Osteoblast (primary cell): ENCODE results near the gene AFF1. TPM values are rescaled to one million over a fixed set of nuclear protein-coding genes. Genes with fewer than 3 reads are reported as not detected.
"Not testable (repeated sequence)": the region's sequence is repeated elsewhere in the genome, so short reads cannot be mapped to it uniquely, and the experiment has no call there.

ENCODE experiments used
- DNase-seq: peaks from one replicate; pipeline ENCODE4 v3.0.0; 2011; ENCODE audit warnings: low spot score, mixed read lengths; ENCODE audit not compliant: insufficient read length; ENCODE audit errors: missing footprints
- H2AFZ ChIP-seq: 2 replicates; pipeline ENCODE4 v1.6.0; 2011; ENCODE audit warnings: mild to moderate bottlenecking, low read length
- H3K27ac ChIP-seq: 2 replicates; pipeline ENCODE4 v1.5.1; 2011; ENCODE audit warnings: mild to moderate bottlenecking, low read depth, low read length, moderate library complexity
- H3K27me3 ChIP-seq: 2 replicates; pipeline ENCODE4 v1.6.0; 2012; ENCODE audit warnings: mild to moderate bottlenecking, control low read depth, inconsistent platforms, low read length, moderate library complexity; ENCODE audit not compliant: insufficient read depth
- H3K36me3 ChIP-seq: 2 replicates; pipeline ENCODE4 v1.5.1; 2011; ENCODE audit warnings: mild to moderate bottlenecking, low read length, control low read depth, moderate library complexity; ENCODE audit not compliant: insufficient read depth
- H3K4me1 ChIP-seq: 2 replicates; pipeline ENCODE4 v1.5.1; 2011; ENCODE audit warnings: mild to moderate bottlenecking, low read length, control low read depth, moderate library complexity; ENCODE audit not compliant: insufficient read depth
- H3K4me2 ChIP-seq: 2 replicates; pipeline ENCODE4 v1.6.0; 2011; ENCODE audit warnings: mild to moderate bottlenecking, low read length; ENCODE audit not compliant: insufficient read depth
- H3K4me3 ChIP-seq: fragments of 200-600 bp; sonication (generic); 3 replicates; pipeline ENCODE4 v1.5.1; 2012; ENCODE audit warnings: mild to moderate bottlenecking, low read length, inconsistent platforms; ENCODE audit not compliant: insufficient read depth
- H3K79me2 ChIP-seq: 2 replicates; pipeline ENCODE4 v1.6.0; 2012; ENCODE audit warnings: mild to moderate bottlenecking, low read length, control low read depth, inconsistent platforms; ENCODE audit not compliant: insufficient read depth
- H3K9me3 ChIP-seq: 2 replicates; pipeline ENCODE4 v1.5.1; 2011; ENCODE audit warnings: low read depth, low read length, control low read depth
- H4K20me1 ChIP-seq: 2 replicates; pipeline ENCODE4 v1.6.0; 2012; ENCODE audit warnings: mild to moderate bottlenecking, low read length, control low read depth; ENCODE audit not compliant: insufficient read depth
- CTCF ChIP-seq: IDR thresholded peaks from 2 replicates; pipeline ENCODE4 v1.5.1; 2011; ENCODE audit warnings: mild to moderate bottlenecking, low read depth, low read length, moderate library complexity; ENCODE audit errors: extremely low read depth
- total RNA-seq: library from RNA; depleted of rRNA; stranded (reverse); fragments of >200 nt; gene quantifications from 2 replicates; pipeline ENCODE4 v1.2.3, GENCODE V29; 2012

Gene AFF1
- total RNA-seq, 1 donor = 19.5 TPM

GRCh38 chr4:87134122-87134521 lies 199.3 kb downstream of the AFF1 start:
- no peak overlapping the region for H3K27ac ChIP-seq
- TF ChIP-seq CTCF = no peak
- no peaks in the 10 kb centered on the region for H3K9me3 ChIP-seq
- no peaks in the 10 kb centered on the region for H4K20me1 ChIP-seq
- H3K79me2 ChIP-seq = no peaks in the 10 kb centered on the region
- no peak overlapping the region for H3K4me3 ChIP-seq
- H3K4me1 ChIP-seq = no peaks in the 10 kb centered on the region
- H3K36me3 ChIP-seq = peaks cover 47% of the 10 kb centered on the region
- DNase-seq = no peak
- no peak overlapping the region for H2AFZ ChIP-seq
- H3K4me2 ChIP-seq = no peak overlapping the region
- H3K27me3 ChIP-seq = no peaks in the 10 kb centered on the region

- Histone ChIP-seq H3K9me3 (no peaks in the 10 kb centered on the region), H3K4me3 (no peak overlapping the region), H3K27ac (no peak overlapping the region), H3K36me3 (peaks cover 7% of the 10 kb centered on the region), H3K27me3 (no peaks in the 10 kb centered on the region), H2AFZ (no peak overlapping the region), H3K4me1 (no peaks in the 10 kb centered on the region), H3K79me2 (no peaks in the 10 kb centered on the region), H4K20me1 (no peaks in the 10 kb centered on the region), H3K4me2 (no peak overlapping the region)
- DNase-seq = no peak
- no peak for TF ChIP-seq CTCF
Measured at GRCh38 chr4:87141428-87141827, 206.6 kb downstream of the AFF1 start.

- no peaks in the 10 kb centered on the region for H3K27me3 ChIP-seq
- no peak overlapping the region for H3K4me3 ChIP-seq
- H3K36me3 ChIP-seq = no peaks in the 10 kb centered on the region
- TF ChIP-seq CTCF = no peak
- DNase-seq = no peak
- no peaks in the 10 kb centered on the region for H3K9me3 ChIP-seq
- H3K4me2 ChIP-seq = no peak overlapping the region
- no peak overlapping the region for H3K27ac ChIP-seq
- no peak overlapping the region for H2AFZ ChIP-seq
- H3K79me2 ChIP-seq = no peaks in the 10 kb centered on the region
- H3K4me1 ChIP-seq = no peaks in the 10 kb centered on the region
- H4K20me1 ChIP-seq = no peaks in the 10 kb centered on the region
Measured at GRCh38 chr4:87144356-87144755, 209.5 kb downstream of the AFF1 start.

GRCh38 chr4:87145934-87146333 lies 211.1 kb downstream of the AFF1 start:
- not testable (repeated sequence) for H3K27me3 ChIP-seq, H2AFZ ChIP-seq, DNase-seq, H4K20me1 ChIP-seq, H3K36me3 ChIP-seq, H3K4me3 ChIP-seq, H3K9me3 ChIP-seq, H3K4me1 ChIP-seq, H3K4me2 ChIP-seq, H3K79me2 ChIP-seq, H3K27ac ChIP-seq
